NCI-H526 treated with DMSO at 0.1 percent for 48 hours (cell line): ENCODE measurements around the gene ZXDC.

Source experiments
- DNase-seq: peaks from one replicate; lab custom pipeline; 2025; lab: John Stamatoyannopoulos, UW

The ZXDC gene

GRCh38 chr3:126394179-126394976 lies 81.3 kb downstream of the ZXDC start, which contains the start of gene CFAP100:
Gene CFAP100 (plus strand): TSS chr3:126394909. CDS start chr3:126396001, 1,092 bp downstream.
- DNase-seq = peak; percentile 27

GRCh38 chr3:126393563-126393962 lies 82.1 kb downstream of the ZXDC start:
- no peak for DNase-seq

GRCh38 chr3:126392246-126392645 lies 83.4 kb downstream of the ZXDC start:
- no peak for DNase-seq

GRCh38 chr3:126391631-126392030 lies 84.1 kb downstream of the ZXDC start:
- DNase-seq = no peak

GRCh38 chr3:126390751-126391150 lies 84.9 kb downstream of the ZXDC start:
- DNase-seq = no peak

- no peak for DNase-seq
These were observed 85.5 kb downstream of the ZXDC start for GRCh38 chr3:126390201-126390600.

- no peak for DNase-seq
These were observed 85.9 kb downstream of the ZXDC start for GRCh38 chr3:126389794-126390146.

GRCh38 chr3:126389112-126389793 lies 86.4 kb downstream of the ZXDC start:
- peak; percentile 79 for DNase-seq
